ENCODE measurements around the gene RFX1.

GRCh38 chr19:13968383-13968935 lies 37.7 kb downstream of the RFX1 start:
- no peak for TF ChIP-seq POLR2AphosphoS5 (IDR thresholded peaks at IDR 0.05; ENCODE audit: low read depth, low read length)
- no peak for TF ChIP-seq TAF1 (IDR thresholded peaks at IDR 0.05; ENCODE audit: borderline replicate concordance, insufficient read depth, low read length)
- no peak for TF ChIP-seq REST (IDR thresholded peaks at IDR 0.05; ENCODE audit: insufficient read depth in 1 of 2, low read depth in 2 of 2, low read length in 2 of 2)
- no peak for TF ChIP-seq SIN3A (IDR thresholded peaks at IDR 0.05; ENCODE audit: borderline replicate concordance, insufficient read depth, low read length)

Measured in PFSK-1 (cell line).